ENCODE measurements around the gene DTHD1.

DTHD1 gene

GRCh38 chr4:36349938-36350549, 68.6 kb downstream of the DTHD1 start:
- no peak for DNase-seq

GRCh38 chr4:36351082-36351666, 69.8 kb downstream of the DTHD1 start:
- DNase-seq: peak; percentile 22

GRCh38 chr4:36353998-36354397, 72.6 kb downstream of the DTHD1 start:
- DNase-seq: no peak

- no peak for DNase-seq
Observed at GRCh38 chr4:36358173-36358572, 76.8 kb downstream of the DTHD1 start.

GRCh38 chr4:36360755-36361154, 79.3 kb downstream of the DTHD1 start:
- no peak for DNase-seq

- no peak for DNase-seq
Observed at GRCh38 chr4:36363024-36363423, 81.6 kb downstream of the DTHD1 start.

- DNase-seq: no peak
Observed at GRCh38 chr4:36374836-36375511, 93.6 kb downstream of the DTHD1 start.

- no peak for DNase-seq
Observed at GRCh38 chr4:36385951-36386571, 104.6 kb downstream of the DTHD1 start.

GRCh38 chr4:36386691-36387090, 105.3 kb downstream of the DTHD1 start:
- no peak for DNase-seq

GRCh38 chr4:36388710-36389109, 107.3 kb downstream of the DTHD1 start:
- DNase-seq: no peak

- no peak for DNase-seq
Observed at GRCh38 chr4:36391411-36391810, 110.0 kb downstream of the DTHD1 start.

- no peak for DNase-seq
Observed at GRCh38 chr4:36392024-36392423, 110.6 kb downstream of the DTHD1 start.

- no peak for DNase-seq
Observed at GRCh38 chr4:36392916-36393315, 111.5 kb downstream of the DTHD1 start.
